RPMI7951 (cell line): ENCODE measurements around the gene PUS3. TPM values are rescaled to one million over a fixed set of nuclear protein-coding genes. Genes with fewer than 3 reads are reported as not detected.

Experiments used
- DNase-seq: peaks from one replicate; pipeline ENCODE4 v3.0.0-alpha.2; 2012; ENCODE audit warnings: low read depth
- total RNA-seq: library from RNA; depleted of rRNA; stranded (reverse); fragments of >200 nt; shearing (Covaris generic); gene quantifications from 2 replicates; pipeline ENCODE4 v1.2.3, GENCODE V29; 2014; rRNA removed

PUS3 gene, protein sequence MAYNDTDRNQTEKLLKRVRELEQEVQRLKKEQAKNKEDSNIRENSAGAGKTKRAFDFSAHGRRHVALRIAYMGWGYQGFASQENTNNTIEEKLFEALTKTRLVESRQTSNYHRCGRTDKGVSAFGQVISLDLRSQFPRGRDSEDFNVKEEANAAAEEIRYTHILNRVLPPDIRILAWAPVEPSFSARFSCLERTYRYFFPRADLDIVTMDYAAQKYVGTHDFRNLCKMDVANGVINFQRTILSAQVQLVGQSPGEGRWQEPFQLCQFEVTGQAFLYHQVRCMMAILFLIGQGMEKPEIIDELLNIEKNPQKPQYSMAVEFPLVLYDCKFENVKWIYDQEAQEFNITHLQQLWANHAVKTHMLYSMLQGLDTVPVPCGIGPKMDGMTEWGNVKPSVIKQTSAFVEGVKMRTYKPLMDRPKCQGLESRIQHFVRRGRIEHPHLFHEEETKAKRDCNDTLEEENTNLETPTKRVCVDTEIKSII
- 11.5 and 12.1 TPM in 2 replicates for total RNA-seq

DNA sequence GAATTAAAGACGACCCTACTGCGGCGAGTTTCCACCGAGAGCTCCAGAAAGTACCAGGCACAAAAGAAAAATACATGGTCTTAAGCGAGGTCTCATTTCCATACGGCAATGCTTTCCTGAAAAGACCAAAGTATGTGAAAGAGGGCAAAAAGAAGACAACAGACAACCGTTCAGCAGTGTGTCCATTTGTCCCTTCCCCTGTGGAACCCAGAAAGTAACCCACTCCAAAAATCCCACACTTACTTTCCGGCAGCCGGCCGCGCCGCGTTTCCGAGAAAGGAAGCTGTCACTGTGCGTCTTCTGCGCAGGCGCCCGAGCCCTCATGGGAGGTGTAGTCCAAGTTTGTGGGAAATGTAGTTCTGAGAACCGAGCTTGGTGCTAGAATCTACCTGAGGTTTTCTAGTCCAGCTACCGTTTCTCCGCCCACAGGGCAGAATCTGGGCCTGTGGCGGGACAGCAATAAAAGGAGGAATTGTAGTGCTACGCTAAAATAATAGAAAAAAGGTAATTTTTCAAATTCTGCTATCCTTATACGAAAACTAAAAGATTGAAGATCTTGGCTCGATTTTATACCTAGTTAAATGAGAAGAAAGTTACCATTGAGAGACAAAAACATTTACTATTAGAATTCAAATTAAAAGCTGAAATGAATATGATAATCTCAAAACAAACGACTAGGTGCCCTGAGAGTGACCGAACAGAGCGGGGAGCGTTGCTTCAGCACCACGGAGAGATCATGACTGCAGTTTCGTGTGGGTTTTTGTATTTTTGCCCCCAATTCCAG is at the start of gene PUS3:
Gene PUS3, minus strand, starts transcription at position 280 of the 784 bp plus-strand sequence. CDS start 6,922 bp downstream, outside the sequence.
- DNase-seq = peak; percentile 81

DNA sequence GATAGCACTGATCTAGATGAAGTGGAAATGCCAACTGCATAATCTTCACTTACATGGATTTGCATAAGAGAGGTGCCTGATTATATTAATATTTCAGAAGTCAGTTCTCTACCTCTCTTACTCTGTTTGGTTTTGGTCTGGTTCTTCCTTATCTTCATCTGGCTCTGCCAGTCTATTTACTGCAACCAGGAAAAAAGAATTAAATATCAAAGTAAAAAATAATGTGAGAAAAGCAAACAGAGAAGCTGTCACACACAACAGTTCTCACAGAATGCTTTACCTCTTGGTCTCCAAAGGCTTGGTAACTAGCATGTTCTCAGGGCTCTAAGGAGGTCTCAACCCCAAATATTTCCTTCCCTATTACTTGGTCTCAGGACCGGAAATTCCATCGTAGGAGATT is 49.6 kb upstream of the PUS3 start:
- no peak for DNase-seq

DNA sequence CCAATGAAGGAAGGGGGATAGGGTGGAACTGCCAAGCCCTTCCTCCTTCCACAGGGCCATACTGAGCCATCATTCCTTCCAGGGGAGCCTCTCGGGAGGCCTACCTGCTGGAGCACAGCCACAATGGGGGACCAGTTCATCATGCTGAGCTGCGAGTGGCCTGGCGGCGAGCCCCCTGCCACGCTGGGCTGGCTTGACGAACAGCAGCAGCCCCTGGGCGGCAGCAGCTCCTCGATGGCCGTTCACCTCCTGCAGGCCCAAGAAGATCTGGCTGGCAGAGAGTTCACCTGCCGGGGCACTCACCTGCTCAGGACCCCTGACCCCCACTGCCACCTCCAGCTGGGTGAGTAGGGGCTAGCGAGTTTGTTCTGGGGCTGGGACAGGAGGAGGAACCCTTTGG is 48.7 kb upstream of the PUS3 start:
- DNase-seq = no peak

DNA sequence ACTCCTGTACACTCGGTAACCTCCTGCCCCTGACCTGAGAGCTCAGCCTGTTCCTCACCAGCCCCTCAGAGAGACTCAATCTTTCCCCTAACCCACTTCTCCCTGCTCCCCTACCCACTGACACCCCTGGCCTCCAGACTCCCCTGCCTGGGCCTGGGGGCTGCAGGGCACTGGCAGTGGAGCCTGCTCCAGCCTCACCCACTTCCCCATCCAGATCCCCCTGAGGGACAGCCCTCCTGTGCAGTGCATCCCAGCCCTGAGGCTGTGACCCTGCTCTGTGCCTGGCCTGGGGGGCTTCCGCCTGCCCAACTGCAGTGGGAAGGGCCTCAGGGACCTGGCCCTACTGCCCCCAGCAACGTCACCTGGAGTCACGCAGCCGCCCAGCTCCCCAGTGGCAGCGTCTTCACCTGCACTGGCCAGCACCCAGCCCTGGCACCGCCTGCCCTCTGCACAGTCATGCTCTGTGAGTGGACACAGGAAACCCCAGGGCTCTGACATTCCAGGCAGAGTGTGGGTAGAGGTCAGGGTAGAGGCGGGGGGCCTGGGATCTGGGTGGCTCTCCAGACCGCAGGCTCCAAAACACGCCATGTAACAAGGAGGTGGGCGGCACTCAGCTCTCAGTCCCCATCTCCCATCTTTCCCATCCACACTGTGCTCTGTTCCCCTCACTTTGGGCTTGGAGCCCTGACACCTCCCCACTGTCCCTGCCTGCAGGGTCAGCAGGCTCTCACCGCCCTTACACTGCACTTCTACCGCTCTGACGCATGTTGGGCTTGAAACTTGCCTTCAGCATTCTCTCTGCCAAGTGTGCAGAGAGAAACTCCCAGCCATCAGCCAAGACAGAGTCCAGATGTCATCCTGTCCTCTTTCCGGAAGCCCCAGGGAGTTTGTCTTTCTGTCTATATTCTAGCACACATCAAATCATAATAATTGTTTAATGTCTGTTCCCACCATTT is 48.0 kb upstream of the PUS3 start:
- DNase-seq = peak; percentile 89

DNA sequence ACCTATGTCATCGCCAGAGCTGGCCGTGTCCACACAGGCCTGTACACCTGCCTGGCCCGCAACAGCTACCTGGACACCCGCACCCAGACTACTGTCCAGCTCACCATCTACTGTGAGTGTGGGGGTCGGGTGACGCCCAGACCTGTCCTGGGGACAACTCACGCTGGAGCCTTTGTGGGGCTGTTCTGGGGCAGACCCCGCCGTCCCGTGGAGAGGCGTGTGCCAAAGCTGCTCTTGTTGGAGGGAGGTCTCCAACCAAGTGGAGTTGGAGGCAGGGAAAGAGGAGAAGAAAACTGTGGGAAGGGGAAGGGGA is 47.1 kb upstream of the PUS3 start:
- DNase-seq = no peak

DNA sequence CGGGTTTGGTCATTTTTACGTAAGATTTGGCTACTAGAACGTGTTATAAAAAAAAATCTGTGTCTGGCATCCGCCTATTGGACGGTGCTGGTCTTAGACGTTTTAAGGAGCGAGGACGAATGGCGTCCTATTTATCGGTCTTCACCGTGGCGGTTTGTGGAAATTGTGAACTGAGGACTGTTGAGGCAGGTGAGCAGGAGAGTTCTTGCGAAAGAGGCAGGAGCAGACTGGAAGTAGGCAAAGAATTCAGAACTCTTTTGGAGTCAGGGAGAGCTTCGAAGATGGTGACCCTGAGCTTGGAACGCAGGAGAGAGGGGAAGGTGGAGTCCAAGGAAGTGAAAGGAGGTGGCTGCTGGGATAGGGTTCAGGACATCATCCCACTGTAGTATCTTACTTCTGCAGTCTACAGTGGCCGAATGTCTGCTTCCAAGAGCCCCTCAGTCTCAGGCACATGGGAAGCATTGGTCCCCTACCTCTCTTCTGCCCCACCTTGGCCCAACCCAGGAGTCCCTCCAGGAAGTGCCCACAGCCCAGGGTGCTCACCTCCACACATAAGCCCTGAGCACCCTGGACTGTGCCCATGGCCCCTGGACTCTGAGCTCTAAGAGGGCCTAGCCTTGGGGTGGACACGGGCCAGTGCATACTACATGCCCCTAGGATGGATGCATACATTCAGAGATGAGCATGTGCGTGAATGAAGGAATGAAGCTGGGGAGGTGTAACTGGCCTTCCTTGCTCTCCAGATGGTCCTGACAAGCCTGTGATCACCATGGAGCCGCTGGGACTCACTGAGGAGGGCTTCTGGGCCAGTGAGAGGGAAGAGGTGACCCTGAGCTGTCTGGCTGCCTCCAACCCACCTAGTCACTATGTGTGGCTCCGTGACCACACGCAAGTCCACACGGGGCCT is 46.5 kb upstream of the PUS3 start:
- no peak for DNase-seq

DNA sequence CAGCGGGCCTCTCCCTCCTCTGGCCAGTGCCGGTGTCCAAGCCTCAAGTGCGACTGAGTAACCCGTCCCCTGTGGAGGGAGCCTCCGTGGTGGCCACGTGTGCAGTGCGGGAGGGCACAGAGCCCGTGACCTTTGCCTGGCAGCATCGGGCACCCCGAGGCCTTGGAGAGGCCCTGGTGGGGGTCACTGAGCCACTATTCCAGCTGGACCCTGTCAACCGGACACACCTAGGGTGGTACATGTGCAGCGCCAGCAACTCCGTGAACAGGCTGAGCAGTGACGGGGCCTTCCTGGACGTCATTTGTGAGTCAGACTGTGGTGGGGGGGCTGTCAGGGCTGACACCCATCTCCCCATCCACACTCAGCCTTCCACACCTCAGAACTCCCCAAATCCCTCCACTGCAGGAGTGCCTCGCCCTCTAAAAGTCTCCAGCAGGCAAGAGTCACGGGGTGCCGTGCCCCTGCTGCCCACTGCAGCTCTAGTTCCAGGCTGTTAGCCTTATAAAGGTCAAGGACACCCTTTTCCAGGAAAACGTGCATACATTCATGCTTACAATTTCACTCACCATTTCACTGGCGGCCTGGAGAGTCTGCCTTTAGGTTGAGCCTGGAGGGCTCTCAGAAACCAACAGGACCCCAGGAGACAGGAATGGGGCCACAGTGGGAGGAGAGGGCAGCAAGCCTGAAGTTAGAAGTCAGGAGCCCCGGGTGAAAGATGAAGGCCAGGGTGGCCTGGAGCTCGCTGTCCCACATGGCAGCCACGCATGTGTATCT is 45.5 kb upstream of the PUS3 start:
- no peak for DNase-seq

DNA sequence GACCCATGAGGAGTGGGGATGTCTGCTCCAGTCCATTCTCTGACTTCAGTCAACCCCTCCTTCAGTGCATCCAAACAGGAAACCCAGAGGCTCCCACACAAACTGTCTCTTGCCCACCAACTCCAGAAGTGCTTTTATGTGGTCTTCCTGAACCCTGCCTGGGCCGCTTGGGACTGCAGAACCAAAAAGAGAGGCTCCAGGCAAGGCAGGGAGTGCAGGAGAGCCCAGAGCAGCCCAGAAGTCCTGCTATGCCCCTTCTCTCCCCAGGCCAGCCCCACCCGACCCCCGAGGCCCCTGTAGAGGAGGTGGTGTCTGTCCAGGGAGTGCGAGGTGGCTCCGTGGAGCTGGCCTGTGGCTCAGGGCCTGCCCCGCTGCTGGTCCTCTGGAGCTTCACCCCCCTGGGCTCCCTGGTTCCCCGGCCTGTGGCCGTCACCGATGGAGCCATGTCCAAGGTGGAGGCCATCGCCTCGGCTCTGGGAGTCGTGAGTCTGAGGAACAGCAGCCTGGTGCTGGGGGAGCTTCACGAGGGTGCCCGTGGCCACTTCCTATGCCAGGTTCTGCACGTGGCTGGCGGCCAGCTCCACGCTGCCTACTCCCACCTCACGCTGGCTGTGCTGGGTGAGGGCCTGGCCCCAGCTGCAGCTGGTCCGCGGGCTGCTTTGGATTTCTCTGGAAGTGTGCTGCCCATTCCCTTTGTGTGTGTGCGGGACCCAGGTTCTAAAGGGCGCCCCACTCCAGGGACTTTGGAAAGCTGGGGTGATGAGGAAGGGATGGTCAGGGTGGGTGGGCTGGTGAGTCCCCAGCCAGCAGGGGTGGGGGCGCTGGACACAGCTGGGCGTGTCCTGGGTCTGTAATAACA is 44.6 kb upstream of the PUS3 start:
- no peak for DNase-seq

DNA sequence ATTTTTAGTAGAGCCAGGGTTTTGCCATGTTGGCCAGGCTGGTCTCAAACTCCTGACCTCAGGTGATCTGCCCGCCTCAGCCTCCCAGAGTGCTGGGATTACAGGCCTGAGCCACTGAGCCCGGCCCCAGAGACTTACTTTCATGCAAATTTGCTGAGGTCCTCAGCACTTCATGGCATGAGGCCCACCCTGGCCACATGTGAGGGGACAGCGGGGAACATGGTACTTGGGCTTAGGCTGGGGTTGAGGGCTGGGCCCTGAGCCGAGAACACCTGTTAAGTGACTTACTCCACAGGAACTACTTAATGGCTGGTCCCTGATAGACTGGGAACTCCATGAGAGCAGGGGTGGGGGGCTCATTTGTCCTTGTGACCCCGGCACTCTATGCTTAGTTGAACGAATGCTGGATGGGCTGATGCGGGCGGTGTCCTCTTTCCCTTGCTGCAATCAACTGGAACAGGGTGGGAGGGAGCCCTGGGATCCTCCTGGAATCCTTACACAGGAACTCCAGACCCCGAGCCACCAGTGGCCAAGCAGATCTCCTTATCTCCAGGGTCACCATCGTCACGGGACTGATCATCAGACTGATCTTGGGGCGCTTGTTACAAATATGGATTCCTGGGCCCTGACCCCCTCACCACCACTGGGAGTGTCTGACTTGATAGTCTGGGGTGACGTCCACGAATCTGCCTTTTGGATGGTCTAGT is 43.9 kb upstream of the PUS3 start:
- DNase-seq = no peak

DNA sequence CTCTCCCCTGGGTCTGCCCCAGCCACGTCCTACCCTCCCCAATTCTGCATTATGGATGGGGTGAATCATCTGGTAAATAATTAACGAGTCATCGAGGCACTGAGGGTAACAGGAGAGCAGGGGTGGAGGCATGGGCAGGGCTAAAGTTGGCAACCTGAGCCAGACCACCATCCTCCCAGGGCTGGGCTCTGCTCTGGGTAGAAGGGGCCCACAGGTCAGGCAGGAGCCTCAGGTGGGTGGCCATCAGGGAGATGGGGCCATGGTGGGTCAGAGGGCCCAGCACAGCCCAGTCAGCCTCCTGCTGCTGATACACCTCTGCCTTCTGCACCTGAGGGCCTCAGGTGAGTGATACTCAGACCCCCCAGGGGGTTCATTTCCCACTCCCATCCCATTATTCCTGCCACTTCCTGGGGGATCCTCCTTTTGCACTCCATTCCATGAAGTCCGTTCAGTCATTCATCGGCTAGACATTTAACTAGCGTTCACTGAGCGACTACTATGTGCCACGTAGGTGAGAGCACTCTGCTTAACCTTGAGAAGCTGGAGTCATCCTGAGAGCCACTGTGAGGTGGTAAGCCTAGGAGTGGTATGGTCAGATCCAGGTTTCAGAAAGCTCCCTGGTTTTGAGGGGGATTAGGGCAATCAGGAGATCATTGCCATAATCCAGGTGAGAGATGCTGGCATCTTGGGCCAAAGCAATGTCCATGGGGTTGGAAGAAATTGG is 43.0 kb upstream of the PUS3 start, which contains the start of gene VSIG10L2:
Gene VSIG10L2, plus strand, starts transcription at position 248 of the 724 bp plus-strand sequence. Its CDS starts 12 bp downstream, at position 260.
- no peak for DNase-seq

DNA sequence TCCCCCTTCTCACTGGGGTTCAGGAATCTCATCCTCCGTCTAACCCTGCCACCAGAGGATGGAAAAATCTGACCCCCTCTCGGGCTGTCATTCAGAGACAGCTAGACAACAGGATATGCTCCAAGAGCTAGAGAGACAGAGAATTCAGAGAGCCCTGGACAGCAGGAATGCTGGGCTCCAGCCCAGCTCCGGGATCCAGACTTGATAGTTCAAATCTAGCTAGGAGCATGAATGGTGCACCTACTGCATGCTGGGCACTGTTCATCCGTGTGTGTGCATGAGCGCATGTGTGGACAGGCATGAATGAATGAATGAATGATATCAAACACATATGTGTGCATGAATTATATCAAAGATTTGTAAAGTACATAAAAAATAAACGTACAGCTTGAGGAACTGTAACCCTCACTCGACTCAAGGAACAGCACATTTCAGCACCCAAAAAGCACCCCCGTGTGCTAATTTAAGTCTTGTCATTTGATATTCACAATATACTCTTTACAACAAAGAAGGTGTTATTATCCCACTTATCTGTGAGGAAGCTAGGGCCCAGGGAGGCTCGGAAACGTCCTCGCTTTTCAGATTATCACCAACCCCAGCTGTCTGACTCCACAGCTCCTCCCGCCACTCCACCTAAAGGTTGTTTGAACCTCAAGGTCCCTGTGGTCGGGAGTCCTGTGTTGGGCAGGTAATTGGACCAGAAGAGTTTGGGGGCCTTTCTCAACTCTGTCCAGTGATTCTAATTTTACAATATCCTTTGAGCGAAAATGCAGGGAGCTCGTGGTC is 42.2 kb upstream of the PUS3 start:
- DNase-seq = no peak

DNA sequence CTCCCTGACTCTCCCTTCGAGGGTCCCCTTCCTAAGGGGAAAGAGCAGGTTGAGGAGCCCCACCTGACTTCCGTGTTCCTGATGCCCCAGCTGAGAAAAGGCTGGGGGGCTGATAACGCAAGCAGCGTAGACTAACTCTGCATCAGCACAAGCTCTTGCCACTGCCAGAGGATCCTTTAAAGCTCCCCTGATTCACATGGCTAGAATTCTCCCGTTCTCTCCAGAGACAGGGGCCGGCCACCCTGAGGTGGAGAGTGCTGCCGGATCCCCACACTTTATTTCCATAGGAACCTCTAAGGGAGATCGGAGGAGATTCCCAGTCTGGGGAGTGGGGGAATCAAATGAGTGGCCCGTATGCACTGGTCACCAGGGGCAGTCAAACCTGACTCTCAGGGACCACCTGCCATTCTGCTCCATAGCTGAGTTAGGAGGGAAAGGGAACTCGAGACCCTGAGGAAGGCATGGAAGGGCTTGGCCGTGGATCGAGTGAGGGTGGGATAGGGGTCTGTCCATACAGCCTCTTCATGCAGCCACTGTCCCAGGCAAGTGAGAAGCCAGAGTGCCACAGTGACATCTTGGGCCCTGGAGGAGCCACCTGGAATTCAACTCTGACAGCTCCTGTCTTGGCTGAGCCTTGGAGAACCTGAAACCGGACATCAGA is 41.5 kb upstream of the PUS3 start:
- no peak for DNase-seq

DNA sequence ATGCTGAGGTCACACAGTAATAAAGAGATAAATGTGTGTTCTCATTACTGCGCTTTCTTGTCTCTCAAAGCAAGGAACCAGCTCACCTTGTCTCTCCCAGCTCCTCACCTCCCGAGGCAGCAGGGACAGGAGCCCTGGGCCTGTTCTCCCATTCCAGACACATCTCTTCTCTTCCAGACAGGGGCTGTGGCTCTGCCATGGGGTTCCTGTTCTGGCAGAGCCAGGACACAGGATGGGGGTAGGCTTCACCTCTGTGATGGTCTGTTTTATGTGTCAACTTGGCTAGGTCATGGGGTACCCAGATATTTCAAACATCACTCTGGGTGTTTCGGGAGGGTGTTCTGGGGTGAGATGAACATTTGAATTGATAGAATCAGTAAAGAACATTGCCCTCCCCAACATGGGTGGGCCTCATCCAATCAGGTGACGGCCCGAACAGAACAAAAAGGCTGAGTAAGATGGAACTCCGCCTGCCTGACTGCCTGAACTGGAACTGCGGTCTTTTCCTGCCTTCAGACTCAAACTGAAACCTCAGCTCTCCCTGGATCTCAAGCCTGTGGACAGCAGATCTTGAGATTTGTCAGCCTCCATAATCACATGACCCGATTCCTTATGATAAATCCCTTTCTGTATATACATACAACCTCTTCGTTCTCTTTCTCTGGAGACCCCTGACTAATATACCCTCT is 40.8 kb upstream of the PUS3 start:
- no peak for DNase-seq

DNA sequence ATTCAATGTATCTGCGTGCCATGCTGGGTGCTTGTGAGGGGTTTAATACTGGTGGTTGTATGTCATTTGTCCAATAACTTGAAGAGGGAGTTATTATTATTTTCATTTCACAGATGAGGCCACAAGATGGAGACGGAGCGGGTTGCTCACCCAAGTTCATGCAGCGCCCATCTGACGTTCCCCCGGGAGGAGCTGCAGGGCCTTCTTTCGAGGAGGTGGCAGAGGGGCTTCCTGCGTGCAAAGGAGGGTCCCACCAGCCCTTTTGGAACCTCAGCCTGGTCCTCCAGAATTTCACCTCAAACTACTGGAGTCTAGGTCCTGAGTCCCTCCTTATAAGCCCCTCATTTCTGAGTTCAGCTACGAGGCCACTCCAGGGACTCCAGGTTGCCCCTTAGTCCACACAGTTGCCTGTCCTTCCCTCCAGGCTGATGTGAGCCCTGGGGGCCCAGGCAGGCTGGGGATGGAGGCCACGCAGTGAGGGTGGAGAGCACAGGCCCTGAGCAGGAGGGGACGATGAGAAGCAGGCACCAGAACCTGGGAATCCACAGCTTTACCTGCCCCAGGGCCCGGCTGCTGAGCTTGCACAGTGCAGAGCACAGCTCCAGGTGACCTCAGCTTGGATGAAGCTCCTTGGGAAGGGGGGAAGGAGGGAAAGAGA is 39.9 kb upstream of the PUS3 start:
- DNase-seq = no peak
